Neuronal stem cell (in vitro differentiated cells): Measurements from ENCODE around the gene IL19.
"Not testable (repeated sequence)": the region's sequence is repeated elsewhere in the genome, so short reads cannot be mapped to it uniquely, and the experiment has no call there.

ENCODE experiments used
- DNase-seq: peaks from one replicate; pipeline ENCODE4 v3.0.0-alpha.2; 2013; ENCODE audit warnings: low spot score
- H2AFZ ChIP-seq: one replicate; pipeline ENCODE4 v1.6.1; 2013; ENCODE audit warnings: mild to moderate bottlenecking, low read length, inconsistent platforms
- H2AK5ac ChIP-seq: 2 replicates; pipeline ENCODE4 v1.6.1; 2013; ENCODE audit warnings: low read depth, mild to moderate bottlenecking, inconsistent platforms, low read length, moderate library complexity, mixed read lengths
- H2BK120ac ChIP-seq: 2 replicates; pipeline ENCODE4 v1.6.1; 2013; ENCODE audit warnings: low read depth, mild to moderate bottlenecking, inconsistent platforms, low read length, moderate library complexity, mixed read lengths
- H2BK12ac ChIP-seq: one replicate; pipeline ENCODE4 v1.6.1; 2013; ENCODE audit warnings: low read length, inconsistent platforms
- H2BK15ac ChIP-seq: 2 replicates; pipeline ENCODE4 v1.6.1; 2013; ENCODE audit warnings: mild to moderate bottlenecking, low read length, inconsistent platforms, mixed read lengths
- H2BK5ac ChIP-seq: one replicate; pipeline ENCODE4 v1.6.1; 2013; ENCODE audit warnings: inconsistent platforms, mild to moderate bottlenecking, low read length, moderate library complexity
- H3K14ac ChIP-seq: one replicate; pipeline ENCODE4 v1.6.1; 2013; ENCODE audit warnings: low read length, inconsistent platforms
- H3K18ac ChIP-seq: 2 replicates; pipeline ENCODE4 v1.6.1; 2013; ENCODE audit warnings: low read length, inconsistent platforms
- H3K23ac ChIP-seq: 2 replicates; pipeline ENCODE4 v1.6.1; 2013; ENCODE audit warnings: low read depth, mild to moderate bottlenecking, mixed read lengths, low read length, inconsistent platforms; ENCODE audit not compliant: poor library complexity
- H3K27ac ChIP-seq: replicated peaks from 3 replicates; pipeline ENCODE4 v1.5.1; 2013; ENCODE audit warnings: low read length, inconsistent platforms
- H3K27me3 ChIP-seq, 3 experiments: 2 replicates each; pipeline ENCODE4 v1.6.1; 2013; ENCODE audit warnings: low read length in 3 of 3, mild to moderate bottlenecking in 2 of 3, inconsistent platforms in 1 of 3, low read depth in 1 of 3, mixed read lengths in 1 of 3, moderate library complexity in 1 of 3; ENCODE audit not compliant: control insufficient read depth in 3 of 3, insufficient read depth in 3 of 3
- H3K36me3 ChIP-seq, 2 donors: replicated peaks in 1 of 2; 2 replicates each; pipeline ENCODE4 v1.6.1; 2013; ENCODE audit warnings: low read length in 2 of 2; ENCODE audit not compliant: control insufficient read depth in 2 of 2, insufficient read depth in 2 of 2
- H3K4ac ChIP-seq: 2 replicates; pipeline ENCODE4 v1.6.1; 2013; ENCODE audit warnings: inconsistent platforms, mild to moderate bottlenecking, low read length, moderate library complexity
- H3K4me1 ChIP-seq, 2 donors: 1 replicate in 1 of 2; 2 replicates in 1 of 2; pipeline ENCODE4 v1.6.1; 2013; ENCODE audit warnings: low read length in 2 of 2, low read depth in 1 of 2; ENCODE audit not compliant: control insufficient read depth in 2 of 2, insufficient read depth in 1 of 2
- H3K4me2 ChIP-seq: one replicate; pipeline ENCODE4 v1.6.1; 2013; ENCODE audit warnings: mild to moderate bottlenecking, low read length, inconsistent platforms; ENCODE audit not compliant: insufficient read depth, poor library complexity, severe bottlenecking
- H3K4me3 ChIP-seq, 2 donors: 2 replicates each; pipeline ENCODE4 v1.5.1; 2013; ENCODE audit warnings: low read length in 2 of 2, mild to moderate bottlenecking in 2 of 2, inconsistent platforms in 1 of 2, moderate library complexity in 1 of 2
- H3K79me1 ChIP-seq: one replicate; pipeline ENCODE4 v1.6.1; 2013; ENCODE audit warnings: low read depth, mild to moderate bottlenecking, inconsistent platforms, low read length, moderate library complexity
- H3K9ac ChIP-seq: one replicate; pipeline ENCODE4 v1.6.1; 2013; ENCODE audit warnings: mild to moderate bottlenecking, low read depth, low read length, inconsistent platforms; ENCODE audit not compliant: poor library complexity
- H3K9me3 ChIP-seq, 2 donors: replicated peaks in 1 of 2; 2 replicates each; pipeline versions ENCODE3 to v1.6.1; 2013; ENCODE audit warnings: low read length in 2 of 2, mild to moderate bottlenecking in 2 of 2, inconsistent platforms in 1 of 2, low read depth in 1 of 2, mixed read lengths in 1 of 2, moderate library complexity in 1 of 2; ENCODE audit not compliant: control insufficient read depth in 2 of 2, insufficient read depth in 1 of 2
- H4K8ac ChIP-seq: one replicate; pipeline ENCODE4 v1.6.1; 2013; ENCODE audit warnings: low read depth, mild to moderate bottlenecking, inconsistent platforms, low read length, moderate library complexity
- H4K91ac ChIP-seq: one replicate; pipeline ENCODE4 v1.6.1; 2013; ENCODE audit warnings: low read length, low read depth, mild to moderate bottlenecking, inconsistent platforms; ENCODE audit not compliant: poor library complexity
- WGBS, 2 donors: extraction: QIAGEN DNeasy Blood & Tissue Kit; methylation state at CpG; one replicate each; pipeline ENCODE4 v1.1.7; 2013; ENCODE audit warnings: missing lambda C conversion rate in 2 of 2, mixed read lengths in 1 of 2; ENCODE audit not compliant: insufficient read length in 2 of 2, insufficient replicate concordance in 1 of 2; ENCODE audit errors: extremely low coverage in 2 of 2; 5-methylcytosine and 5-hydroxymethylcytosine counted together

Gene IL19

GRCh38 chr1:206757524-206758266 lies 12.9 kb upstream of the IL19 start:
- Histone ChIP-seq H2BK12ac (no peak overlapping the region), H3K4me3 (no peak overlapping the region), H3K9me3 (no peaks in the 10 kb centered on the region), H4K8ac (no peak overlapping the region), H3K4ac (no peak overlapping the region), H4K91ac (no peak overlapping the region), H2BK15ac (no peak overlapping the region), H3K36me3 (no peaks in the 10 kb centered on the region), H2AK5ac (no peak overlapping the region), H2AFZ (no peak overlapping the region), H3K4me1 (no peaks in the 10 kb centered on the region), H2BK120ac (no peak overlapping the region), H3K23ac (no peak overlapping the region), H3K27ac (no peak overlapping the region), H3K14ac (no peak overlapping the region), H3K18ac (no peak overlapping the region), H3K27me3 (no peaks in the 10 kb centered on the region), H3K79me1 (no peaks in the 10 kb centered on the region), H3K9ac (no peak overlapping the region), H3K4me2 (no peak overlapping the region), H2BK5ac (no peak overlapping the region)
- no peak for DNase-seq
- no CpG with 5 or more reads among the region's 13 CpGs for WGBS, 2 donors

GRCh38 chr1:206760590-206760989 lies 10.0 kb upstream of the IL19 start:
- Histone ChIP-seq H3K4ac (no peak overlapping the region), H3K18ac (no peak overlapping the region), H3K9me3 (no peaks in the 10 kb centered on the region), H3K9ac (no peak overlapping the region), H3K4me3 (no peak overlapping the region), H2AFZ (no peak overlapping the region), H3K27me3 (no peaks in the 10 kb centered on the region), H4K91ac (no peak overlapping the region), H3K23ac (no peak overlapping the region), H2BK12ac (no peak overlapping the region), H3K36me3 (no peaks in the 10 kb centered on the region), H2AK5ac (no peak overlapping the region), H3K4me1 (peaks cover 0 to 1% of the 10 kb centered on the region in 2 donors), H3K4me2 (no peak overlapping the region), H2BK5ac (no peak overlapping the region), H3K27ac (no peak overlapping the region), H3K14ac (no peak overlapping the region), H3K79me1 (no peaks in the 10 kb centered on the region), H2BK120ac (no peak overlapping the region), H2BK15ac (no peak overlapping the region), H4K8ac (no peak overlapping the region)
- DNase-seq: no peak
- WGBS, 2 donors: no CpG with 5 or more reads among the region's 1 CpG

- Histone ChIP-seq H4K8ac (no peak overlapping the region), H2AK5ac (no peak overlapping the region), H3K27me3 (no peaks in the 10 kb centered on the region), H2BK120ac (no peak overlapping the region), H2BK12ac (no peak overlapping the region), H4K91ac (no peak overlapping the region), H3K14ac (no peak overlapping the region), H2BK5ac (no peak overlapping the region), H3K4me2 (no peak overlapping the region), H3K36me3 (no peaks in the 10 kb centered on the region), H3K4me1 (peaks cover 0 to 1% of the 10 kb centered on the region in 2 donors), H3K4ac (no peak overlapping the region), H3K79me1 (no peaks in the 10 kb centered on the region), H3K27ac (no peak overlapping the region), H3K18ac (no peak overlapping the region), H3K9ac (no peak overlapping the region), H3K23ac (no peak overlapping the region), H3K4me3 (no peak overlapping the region), H2BK15ac (no peak overlapping the region), H2AFZ (no peak overlapping the region), H3K9me3 (no peaks in the 10 kb centered on the region)
- no CpG with 5 or more reads among the region's 6 CpGs for WGBS, 2 donors
- no peak for DNase-seq
Observed at GRCh38 chr1:206761159-206761768, 9.3 kb upstream of the IL19 start.

- H3K23ac ChIP-seq, H2AK5ac ChIP-seq, H2BK5ac ChIP-seq, H2BK12ac ChIP-seq, H3K27ac ChIP-seq, H3K4ac ChIP-seq, H3K4me1 ChIP-seq, H2BK15ac ChIP-seq, H3K14ac ChIP-seq, H3K27me3 ChIP-seq, H3K9ac ChIP-seq, H3K9me3 ChIP-seq, H4K8ac ChIP-seq, H3K79me1 ChIP-seq, H3K18ac ChIP-seq, H4K91ac ChIP-seq, H3K4me2 ChIP-seq, H3K4me3 ChIP-seq, DNase-seq, H3K36me3 ChIP-seq, H2AFZ ChIP-seq, H2BK120ac ChIP-seq: not testable (repeated sequence)
- no CpG with 5 or more reads among the region's 12 CpGs for WGBS, 2 donors
Observed at GRCh38 chr1:206762741-206763364, 7.7 kb upstream of the IL19 start.
